Mesothelial cell of epicardium (in vitro differentiated cells): ENCODE data around the gene OR2T34. TPM values are rescaled to one million over a fixed set of nuclear protein-coding genes. Genes with fewer than 3 reads are reported as not detected.
"Not testable (repeated sequence)": the region's sequence is repeated elsewhere in the genome, so short reads cannot be mapped to it uniquely, and the experiment has no call there.

Experiments used
- DNase-seq, 2 experiments: peaks; one replicate each; pipeline ENCODE4 v3.0.0; 2021; ENCODE audit warnings: low spot score in 2 of 2; ENCODE audit not compliant: unreplicated experiment in 2 of 2
- H3K27ac Mint-ChIP-seq: 2 replicates; pipeline ENCODE4 v1.8.0; 2021; ENCODE audit warnings: mixed read lengths
- H3K27me3 Mint-ChIP-seq: 2 replicates; pipeline ENCODE4 v1.8.0; 2021; ENCODE audit warnings: low read depth, mixed read lengths
- H3K36me3 Mint-ChIP-seq: 2 replicates; pipeline ENCODE4 v1.8.0; 2021; ENCODE audit warnings: mixed read lengths
- H3K4me1 Mint-ChIP-seq: 2 replicates; pipeline ENCODE4 v1.8.0; 2021; ENCODE audit warnings: mixed read lengths
- H3K4me3 Mint-ChIP-seq: 2 replicates; pipeline ENCODE4 v1.8.0; 2021; ENCODE audit warnings: mild to moderate bottlenecking, moderate library complexity, mixed read lengths
- H3K9me3 Mint-ChIP-seq: 2 replicates; pipeline ENCODE4 v1.8.0; 2021; ENCODE audit warnings: mixed read lengths
- total RNA-seq: library from RNA; stranded (reverse); gene quantifications from 3 replicates; pipeline ENCODE4 v1.2.1, GENCODE V29; 2021
- TF ChIP-seq, protein P1 (sequence below): fragments of 200-600 bp; sonication (generic); IDR thresholded peaks from one replicate; pipeline ENCODE4 v1.5.0; 2021; ENCODE audit warnings: antibody characterized with exemption; ENCODE audit not compliant: unreplicated experiment

OR2T34 gene, protein sequence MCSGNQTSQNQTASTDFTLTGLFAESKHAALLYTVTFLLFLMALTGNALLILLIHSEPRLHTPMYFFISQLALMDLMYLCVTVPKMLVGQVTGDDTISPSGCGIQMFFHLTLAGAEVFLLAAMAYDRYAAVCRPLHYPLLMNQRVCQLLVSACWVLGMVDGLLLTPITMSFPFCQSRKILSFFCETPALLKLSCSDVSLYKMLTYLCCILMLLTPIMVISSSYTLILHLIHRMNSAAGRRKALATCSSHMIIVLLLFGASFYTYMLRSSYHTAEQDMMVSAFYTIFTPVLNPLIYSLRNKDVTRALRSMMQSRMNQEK
- total RNA-seq: not detected in 3 replicates

- H3K4me1 Mint-ChIP-seq, H3K4me3 Mint-ChIP-seq, H3K27ac Mint-ChIP-seq, H3K36me3 Mint-ChIP-seq, H3K27me3 Mint-ChIP-seq, DNase-seq: not testable (repeated sequence)
- H3K9me3 Mint-ChIP-seq: peaks cover 42% of the 10 kb centered on the region
These were observed at the start of gene OR2T34 for GRCh38 chr1:248574657-248575056. OR2T34 (minus strand) TSS chr1:248574757; CDS start chr1:248574757, 0 bp downstream.

- Mint-ChIP-seq H3K27me3 (no peaks in the 10 kb centered on the region), H3K36me3 (no peaks in the 10 kb centered on the region), H3K4me3 (no peak overlapping the region), H3K9me3 (peaks cover 37% of the 10 kb centered on the region), H3K27ac (no peak overlapping the region), H3K4me1 (no peaks in the 10 kb centered on the region)
- TF ChIP-seq, protein P1, sequence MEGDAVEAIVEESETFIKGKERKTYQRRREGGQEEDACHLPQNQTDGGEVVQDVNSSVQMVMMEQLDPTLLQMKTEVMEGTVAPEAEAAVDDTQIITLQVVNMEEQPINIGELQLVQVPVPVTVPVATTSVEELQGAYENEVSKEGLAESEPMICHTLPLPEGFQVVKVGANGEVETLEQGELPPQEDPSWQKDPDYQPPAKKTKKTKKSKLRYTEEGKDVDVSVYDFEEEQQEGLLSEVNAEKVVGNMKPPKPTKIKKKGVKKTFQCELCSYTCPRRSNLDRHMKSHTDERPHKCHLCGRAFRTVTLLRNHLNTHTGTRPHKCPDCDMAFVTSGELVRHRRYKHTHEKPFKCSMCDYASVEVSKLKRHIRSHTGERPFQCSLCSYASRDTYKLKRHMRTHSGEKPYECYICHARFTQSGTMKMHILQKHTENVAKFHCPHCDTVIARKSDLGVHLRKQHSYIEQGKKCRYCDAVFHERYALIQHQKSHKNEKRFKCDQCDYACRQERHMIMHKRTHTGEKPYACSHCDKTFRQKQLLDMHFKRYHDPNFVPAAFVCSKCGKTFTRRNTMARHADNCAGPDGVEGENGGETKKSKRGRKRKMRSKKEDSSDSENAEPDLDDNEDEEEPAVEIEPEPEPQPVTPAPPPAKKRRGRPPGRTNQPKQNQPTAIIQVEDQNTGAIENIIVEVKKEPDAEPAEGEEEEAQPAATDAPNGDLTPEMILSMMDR: peak; percentile 15
- no peak for DNase-seq
These were observed 48.0 kb upstream of the OR2T34 start for GRCh38 chr1:248622570-248623001.

- Mint-ChIP-seq H3K4me1 (no peaks in the 10 kb centered on the region), H3K4me3 (no peak overlapping the region), H3K27ac (no peak overlapping the region), H3K9me3 (peaks cover 43% of the 10 kb centered on the region), H3K36me3 (no peaks in the 10 kb centered on the region), H3K27me3 (no peaks in the 10 kb centered on the region)
- TF ChIP-seq, protein P1: no peak
- DNase-seq: no peak
These were observed 47.2 kb upstream of the OR2T34 start for GRCh38 chr1:248621770-248622169.

- H3K27ac Mint-ChIP-seq: no peak overlapping the region
These were observed 44.3 kb upstream of the OR2T34 start for GRCh38 chr1:248618878-248619277.

DNA sequence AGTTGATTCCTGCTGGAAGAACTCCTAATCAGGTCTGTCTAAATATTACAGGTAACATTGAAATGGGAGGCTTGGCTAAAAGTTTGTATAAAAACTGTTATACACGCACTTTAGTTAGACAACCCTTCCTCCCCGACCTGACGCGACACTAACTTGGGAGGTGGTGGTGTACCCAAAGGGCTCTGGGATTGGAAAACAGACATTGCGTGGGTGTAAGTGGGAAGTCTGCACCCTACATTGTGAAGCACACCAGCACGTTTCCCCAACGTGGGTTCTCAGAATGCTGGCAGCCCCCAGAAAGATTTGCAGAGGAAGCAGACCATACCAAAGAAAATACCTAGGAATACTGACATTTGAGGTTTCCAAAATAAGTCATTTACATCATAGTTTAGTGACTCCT is 43.6 kb upstream of the OR2T34 start:
- Mint-ChIP-seq H3K9me3 (peaks cover 79% of the 10 kb centered on the region), H3K36me3 (no peaks in the 10 kb centered on the region)
- TF ChIP-seq, protein P1: no peak

More at GRCh38 chr1:248618878-248619277, 44.3 kb upstream of the OR2T34 start:
- no peaks in the 10 kb centered on the region for H3K36me3 Mint-ChIP-seq
- DNase-seq: no peak
- H3K4me3 Mint-ChIP-seq: no peak overlapping the region
- TF ChIP-seq, protein P1: no peak
- H3K4me1 Mint-ChIP-seq: no peaks in the 10 kb centered on the region
- H3K27me3 Mint-ChIP-seq: no peaks in the 10 kb centered on the region
- H3K9me3 Mint-ChIP-seq: peaks cover 72% of the 10 kb centered on the region

DNA sequence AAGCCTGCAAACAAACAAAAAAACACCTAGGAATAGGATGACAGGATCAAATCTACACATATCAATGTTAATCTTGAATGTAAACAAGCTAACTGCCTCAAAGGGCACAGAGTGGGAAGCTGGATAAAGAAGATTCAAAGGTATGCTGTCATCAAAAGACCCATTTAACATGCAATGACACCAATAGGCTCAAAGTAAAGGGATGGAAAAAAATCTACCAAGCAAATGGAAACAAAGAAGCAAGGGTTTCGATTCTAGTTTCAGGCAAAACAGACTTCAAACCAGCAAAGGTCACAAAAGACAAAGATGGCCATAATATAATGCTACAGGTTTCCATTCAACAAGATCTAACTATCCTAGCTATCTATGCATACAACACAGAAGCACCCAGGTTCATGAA is 39.2 kb upstream of the OR2T34 start:
- Mint-ChIP-seq H3K4me1 (no peaks in the 10 kb centered on the region), H3K27ac (no peak overlapping the region), H3K27me3 (no peaks in the 10 kb centered on the region), H3K36me3 (no peaks in the 10 kb centered on the region), H3K4me3 (no peak overlapping the region), H3K9me3 (peaks cover 76% of the 10 kb centered on the region)
- TF ChIP-seq, protein P1: no peak
- no peak for DNase-seq

More for the DNA sequence above, 43.6 kb upstream of the OR2T34 start:
- no peak overlapping the region for H3K27ac Mint-ChIP-seq
- no peaks in the 10 kb centered on the region for H3K27me3 Mint-ChIP-seq
- H3K4me3 Mint-ChIP-seq: no peak overlapping the region
- H3K4me1 Mint-ChIP-seq: no peaks in the 10 kb centered on the region
- no peak for DNase-seq
